PC-9 (cell line): ENCODE results near the gene SNAPC1. TPM values are rescaled to one million over a fixed set of nuclear protein-coding genes. Genes with fewer than 3 reads are reported as not detected.

Source experiments
- BruUV-seq: library from RNA; stranded (reverse); fragments of 400-500 nt; replicated peaks from 2 replicates; lab custom pipeline; 2021; lab: Mats Ljungman, UMichigan
- CTCF ChIA-PET: fragments of 300-600 bp; sonication (Branson Sonifier 250); formaldehyde crosslinking; loops from one replicate; lab custom pipeline; 2022; ENCODE audit warnings: antibody characterized with exemption; lab: Charles Lee
- POLR2A ChIA-PET: fragments of 300-600 bp; sonication (Branson Sonifier 250); formaldehyde crosslinking; loops from one replicate; lab custom pipeline; 2022; ENCODE audit warnings: antibody characterized with exemption; ENCODE audit not compliant: unreplicated experiment; lab: Charles Lee
- DNase-seq, 2 experiments: peaks; one replicate each; pipeline versions ENCODE4 v3.0.0 to v3.0.0-alpha.2; 2015 to 2022; ENCODE audit warnings: mixed read lengths in 1 of 2
- H2AFZ ChIP-seq: fragments of 200-600 bp; sonication (generic); 2 replicates; pipeline ENCODE4 v1.8.1; 2017; ENCODE audit warnings: antibody characterized with exemption
- H3F3A ChIP-seq: fragments of 200-600 bp; sonication (generic); 2 replicates; pipeline ENCODE4 v1.8.1; 2017; ENCODE audit warnings: antibody characterized with exemption, mild to moderate bottlenecking, low read depth; ENCODE audit not compliant: insufficient read depth
- H3K27ac ChIP-seq: fragments of 200-600 bp; sonication (generic); 2 replicates; pipeline ENCODE4 v1.6.1; 2016; ENCODE audit warnings: mixed run types
- H3K27me3 ChIP-seq: fragments of 200-600 bp; sonication (generic); 2 replicates; pipeline ENCODE4 v1.6.1; 2016; ENCODE audit warnings: low read depth, mixed run types; ENCODE audit not compliant: insufficient read depth
- H3K36me3 ChIP-seq: fragments of 200-600 bp; sonication (generic); 2 replicates; pipeline ENCODE4 v1.6.1; 2016; ENCODE audit warnings: low read depth, mixed run types
- H3K4me1 ChIP-seq: fragments of 200-600 bp; sonication (generic); replicated peaks from 2 replicates; pipeline ENCODE4 v1.6.1; 2016; ENCODE audit warnings: mixed run types; ENCODE audit not compliant: insufficient read depth
- H3K4me2 ChIP-seq: fragments of 200-600 bp; sonication (generic); 2 replicates; pipeline ENCODE4 v1.6.1; 2017; ENCODE audit warnings: mixed run types
- H3K4me3 ChIP-seq: fragments of 200-600 bp; sonication (generic); 2 replicates; pipeline ENCODE4 v1.6.1; 2016; ENCODE audit warnings: mixed run types
- H3K79me2 ChIP-seq: fragments of 200-600 bp; sonication (generic); 2 replicates; pipeline ENCODE4 v1.6.1; 2017; ENCODE audit warnings: low read depth, mixed run types
- H3K9me2 ChIP-seq: fragments of 200-600 bp; sonication (generic); 2 replicates; pipeline ENCODE4 v1.8.1; 2017; ENCODE audit warnings: mild to moderate bottlenecking; ENCODE audit not compliant: insufficient read depth
- H3K9me3 ChIP-seq: fragments of 200-600 bp; sonication (generic); 2 replicates; pipeline ENCODE4 v1.8.1; 2016; ENCODE audit warnings: low read depth; ENCODE audit not compliant: insufficient read depth
- H4K20me1 ChIP-seq: fragments of 200-600 bp; sonication (generic); 2 replicates; pipeline ENCODE4 v1.8.1; 2017; ENCODE audit not compliant: insufficient read depth
- EZH2 ChIP-seq: fragments of 200-600 bp; sonication (generic); IDR thresholded peaks from 2 replicates; pipeline ENCODE4 v1.8.0; 2017; ENCODE audit warnings: antibody characterized with exemption, low read depth
- intact Hi-C: fragments of 100-400 bp; cut with micrococcal nuclease; formaldehyde crosslinking; loops from one replicate; pipeline ENCODE4 v1.10.0; 2022; ENCODE audit not compliant: unreplicated experiment
- total RNA-seq: library from RNA; stranded (reverse); gene quantifications from 2 replicates; pipeline ENCODE4 v1.2.3, GENCODE V29; 2021
- TF ChIP-seq, protein P1 (sequence below): fragments of 200-600 bp; sonication (generic); conservative IDR thresholded peaks from 2 replicates; pipeline ENCODE4 v1.6.1; 2017; ENCODE audit warnings: mixed run types, antibody characterized with exemption, mild to moderate bottlenecking, moderate library complexity

Gene SNAPC1
- total RNA-seq, 1 experiment from 2014 or later: 18.0 TPM

DNA sequence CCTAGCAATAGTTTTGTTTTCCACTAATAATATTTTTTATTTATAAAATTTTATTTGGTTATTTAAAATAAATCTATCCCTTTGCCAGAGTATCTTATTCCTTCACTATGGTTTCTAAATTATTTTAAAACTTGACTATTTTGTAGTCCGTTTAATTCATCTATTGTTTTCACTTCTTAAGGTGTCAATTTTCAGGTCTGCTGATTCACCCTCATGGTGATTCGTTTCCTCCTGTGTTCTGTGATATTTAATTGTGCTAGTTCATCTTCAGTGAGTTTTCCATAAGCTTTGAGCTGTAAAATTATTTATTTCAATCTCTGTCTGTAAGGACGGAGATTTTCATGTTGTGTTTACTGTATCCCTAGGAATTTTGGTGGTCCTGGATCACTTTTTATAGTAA lies 70.6 kb downstream of the SNAPC1 start:
- peaks cover 1% of the 10 kb centered on the region for H3K4me1 ChIP-seq
- CTCF ChIA-PET: interaction anchor here (1.2 kb wide), 1 partner anchor 564 kb away, joined by 4 read pairs; no protein-coding TSS in a partner anchor
- TF ChIP-seq EZH2: no peak
- TF ChIP-seq, protein P1, sequence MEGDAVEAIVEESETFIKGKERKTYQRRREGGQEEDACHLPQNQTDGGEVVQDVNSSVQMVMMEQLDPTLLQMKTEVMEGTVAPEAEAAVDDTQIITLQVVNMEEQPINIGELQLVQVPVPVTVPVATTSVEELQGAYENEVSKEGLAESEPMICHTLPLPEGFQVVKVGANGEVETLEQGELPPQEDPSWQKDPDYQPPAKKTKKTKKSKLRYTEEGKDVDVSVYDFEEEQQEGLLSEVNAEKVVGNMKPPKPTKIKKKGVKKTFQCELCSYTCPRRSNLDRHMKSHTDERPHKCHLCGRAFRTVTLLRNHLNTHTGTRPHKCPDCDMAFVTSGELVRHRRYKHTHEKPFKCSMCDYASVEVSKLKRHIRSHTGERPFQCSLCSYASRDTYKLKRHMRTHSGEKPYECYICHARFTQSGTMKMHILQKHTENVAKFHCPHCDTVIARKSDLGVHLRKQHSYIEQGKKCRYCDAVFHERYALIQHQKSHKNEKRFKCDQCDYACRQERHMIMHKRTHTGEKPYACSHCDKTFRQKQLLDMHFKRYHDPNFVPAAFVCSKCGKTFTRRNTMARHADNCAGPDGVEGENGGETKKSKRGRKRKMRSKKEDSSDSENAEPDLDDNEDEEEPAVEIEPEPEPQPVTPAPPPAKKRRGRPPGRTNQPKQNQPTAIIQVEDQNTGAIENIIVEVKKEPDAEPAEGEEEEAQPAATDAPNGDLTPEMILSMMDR: no peak
- no peaks in the 10 kb centered on the region for H4K20me1 ChIP-seq
- H3K9me3 ChIP-seq: no peaks in the 10 kb centered on the region
- H3K4me2 ChIP-seq: no peak overlapping the region
- no peak overlapping the region for H3K27ac ChIP-seq
- POLR2A ChIA-PET: no interaction called here
- no peak overlapping the region for H3K4me3 ChIP-seq
- intact Hi-C loops: no loop called here
- H3K9me2 ChIP-seq: no peaks in the 10 kb centered on the region
- no peaks in the 10 kb centered on the region for H3K79me2 ChIP-seq
- no peak for DNase-seq
- H3K36me3 ChIP-seq: no peaks in the 10 kb centered on the region
- no TSS peak for BruUV-seq
- H2AFZ ChIP-seq: no peak overlapping the region
- no peaks in the 10 kb centered on the region for H3K27me3 ChIP-seq
- H3F3A ChIP-seq: no peaks in the 10 kb centered on the region; the same call in 1 of the 2 replicates

DNA sequence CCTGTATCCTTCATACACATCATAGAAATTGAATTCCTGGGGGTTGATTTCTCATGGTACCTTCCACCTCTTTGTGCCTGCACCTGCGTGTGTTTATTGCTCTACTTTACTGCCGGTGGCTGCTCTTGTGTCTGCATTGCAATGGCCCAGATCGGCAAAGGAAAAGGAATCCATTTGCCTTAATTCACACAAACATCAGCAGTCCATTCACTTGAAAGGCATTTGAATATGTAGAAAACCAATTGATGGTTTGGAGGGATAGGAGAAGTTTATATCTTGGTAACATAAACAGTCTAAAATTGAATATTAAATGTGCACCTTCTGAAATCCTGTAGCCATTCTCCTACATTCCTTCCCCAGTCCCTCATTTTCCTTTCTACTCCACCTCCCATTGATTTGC lies 74.0 kb downstream of the SNAPC1 start:
- Histone ChIP-seq H3K9me3 (no peaks in the 10 kb centered on the region), H4K20me1 (no peaks in the 10 kb centered on the region), H3K4me1 (peaks cover 21% of the 10 kb centered on the region), H3K27me3 (no peaks in the 10 kb centered on the region), H3K9me2 (no peaks in the 10 kb centered on the region), H3K36me3 (no peaks in the 10 kb centered on the region), H2AFZ (no peak overlapping the region), H3K4me3 (no peak overlapping the region), H3K79me2 (no peaks in the 10 kb centered on the region), H3F3A (peaks cover 14% of the 10 kb centered on the region), H3K27ac (no peak overlapping the region), H3K4me2 (no peak overlapping the region)
- no TSS peak for BruUV-seq
- no peak for DNase-seq
- ChIA-PET POLR2A (no interaction called here), CTCF (no interaction called here)
- no peak for TF ChIP-seq EZH2
- TF ChIP-seq, protein P1: no peak
- intact Hi-C loops: loop anchor here (2.0 to 5.0 kb wide), 5 partner anchors 84 to 567 kb away; no protein-coding TSS in a partner anchor

DNA sequence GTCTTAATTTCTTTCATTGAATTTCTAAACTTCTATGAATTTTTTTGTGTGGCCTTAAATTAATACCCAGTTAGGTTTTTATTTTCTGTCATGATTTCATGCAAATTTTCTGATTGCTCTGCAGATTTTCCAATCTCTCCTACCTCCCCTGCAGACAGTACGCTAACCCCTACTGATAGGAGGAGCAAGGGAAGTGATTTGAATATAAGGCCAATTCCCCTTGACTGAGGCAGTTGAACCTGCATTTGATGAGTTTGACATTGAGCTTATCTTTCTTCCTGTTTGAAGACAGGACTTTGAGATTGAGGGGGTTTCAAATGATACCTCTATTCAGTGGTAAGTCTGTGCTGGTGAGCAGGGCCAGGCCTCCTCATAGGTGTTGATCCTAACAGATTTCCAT lies 74.6 kb downstream of the SNAPC1 start:
- peaks cover 21% of the 10 kb centered on the region for H3K4me1 ChIP-seq
- H2AFZ ChIP-seq: no peak overlapping the region
- TF ChIP-seq EZH2: no peak
- TF ChIP-seq, protein P1: no peak
- H3K27me3 ChIP-seq: no peaks in the 10 kb centered on the region
- intact Hi-C loops: loop anchor here (1.0 to 5.0 kb wide), 8 partner anchors 85 to 568 kb away; no protein-coding TSS in a partner anchor
- H3K4me2 ChIP-seq: no peak overlapping the region
- no peaks in the 10 kb centered on the region for H3K79me2 ChIP-seq
- no peak overlapping the region for H3K27ac ChIP-seq
- CTCF ChIA-PET: interaction anchor here (0.7 to 1.9 kb wide), 4 partner anchors 290 to 761 kb away, joined by 4 to 19 read pairs (median 6); no protein-coding TSS in a partner anchor
- no peak overlapping the region for H3K4me3 ChIP-seq
- H3F3A ChIP-seq: peaks cover 14% of the 10 kb centered on the region
- POLR2A ChIA-PET: no interaction called here
- no peaks in the 10 kb centered on the region for H3K9me2 ChIP-seq
- DNase-seq: no peak
- H4K20me1 ChIP-seq: no peaks in the 10 kb centered on the region
- no TSS peak for BruUV-seq
- H3K36me3 ChIP-seq: no peaks in the 10 kb centered on the region
- no peaks in the 10 kb centered on the region for H3K9me3 ChIP-seq
